Measurements from ENCODE around the gene KHNYN. TPM values are rescaled to one million over a fixed set of nuclear protein-coding genes. Genes with fewer than 3 reads are reported as not detected.

Gene KHNYN
- total and polyA plus RNA-seq, 10 donors: 10.9 to 90.6 (median 70.5) TPM

GRCh38 chr14:24418492-24418873 is 11.3 kb upstream of the KHNYN start:
- intact Hi-C loops (cut with DNase I; ENCODE audit: low total_unique reads): loop anchor here (10.0 kb wide), 1 partner anchor 54 kb away; the partner anchor contains the start of gene NFATC4
- H3K36me3 ChIP-seq: peaks cover 0 to 23% (median 15%) of the 10 kb centered on the region in 6 donors
- no peak for DNase-seq
- no peak for TF ChIP-seq CTCF (IDR thresholded peaks at IDR 0.05 in 8 of 11, conservative IDR thresholded peaks at IDR 0.05 in 3 of 11)
- peak in 2 of 3 donors; percentile 42 to 43 for TF ChIP-seq POLR2AphosphoS5 (IDR thresholded peaks at IDR 0.05)
- no peak for TF ChIP-seq POLR2A (IDR thresholded peaks at IDR 0.05)
- peak overlapping the region in 2 of 8 donors; percentile 6 to 13 for H3K27ac ChIP-seq
- H3K27me3 ChIP-seq (replicated peaks in 1 of 7): peaks cover 0 to 20% (median 0%) of the 10 kb centered on the region in 7 donors
- H3K4me1 ChIP-seq: peaks cover 0 to 20% (median 2%) of the 10 kb centered on the region in 6 donors
- WGBS, 5 donors: 56 to 67% (median 61%) methylated on average over 6 of the region's 6 CpGs
- no peaks in the 10 kb centered on the region for H3K9me3 ChIP-seq
- H3K4me3 ChIP-seq: no peak overlapping the region

- no peaks in the 10 kb centered on the region for H3K9me3 ChIP-seq
- 25 to 42% (median 32%) methylated on average over 4 of the region's 4 CpGs for WGBS, 5 donors
- TF ChIP-seq POLR2AphosphoS5 (IDR thresholded peaks at IDR 0.05): no peak
- no peak for TF ChIP-seq CTCF (IDR thresholded peaks at IDR 0.05 in 8 of 11, conservative IDR thresholded peaks at IDR 0.05 in 3 of 11)
- no peak for TF ChIP-seq POLR2A (IDR thresholded peaks at IDR 0.05)
- H3K4me3 ChIP-seq: no peak overlapping the region
- peaks cover 0 to 11% (median 0%) of the 10 kb centered on the region in 7 donors for H3K27me3 ChIP-seq (replicated peaks in 1 of 7)
- no peak for DNase-seq
- no peaks in the 10 kb centered on the region for H3K36me3 ChIP-seq
- intact Hi-C loops (cut with DNase I; ENCODE audit: low total_unique reads): no loop called here
- H3K4me1 ChIP-seq: peaks cover 0 to 38% (median 8%) of the 10 kb centered on the region in 6 donors
- no peak overlapping the region for H3K27ac ChIP-seq
These were observed 7.5 kb upstream of the KHNYN start for GRCh38 chr14:24422261-24422660.

DNA sequence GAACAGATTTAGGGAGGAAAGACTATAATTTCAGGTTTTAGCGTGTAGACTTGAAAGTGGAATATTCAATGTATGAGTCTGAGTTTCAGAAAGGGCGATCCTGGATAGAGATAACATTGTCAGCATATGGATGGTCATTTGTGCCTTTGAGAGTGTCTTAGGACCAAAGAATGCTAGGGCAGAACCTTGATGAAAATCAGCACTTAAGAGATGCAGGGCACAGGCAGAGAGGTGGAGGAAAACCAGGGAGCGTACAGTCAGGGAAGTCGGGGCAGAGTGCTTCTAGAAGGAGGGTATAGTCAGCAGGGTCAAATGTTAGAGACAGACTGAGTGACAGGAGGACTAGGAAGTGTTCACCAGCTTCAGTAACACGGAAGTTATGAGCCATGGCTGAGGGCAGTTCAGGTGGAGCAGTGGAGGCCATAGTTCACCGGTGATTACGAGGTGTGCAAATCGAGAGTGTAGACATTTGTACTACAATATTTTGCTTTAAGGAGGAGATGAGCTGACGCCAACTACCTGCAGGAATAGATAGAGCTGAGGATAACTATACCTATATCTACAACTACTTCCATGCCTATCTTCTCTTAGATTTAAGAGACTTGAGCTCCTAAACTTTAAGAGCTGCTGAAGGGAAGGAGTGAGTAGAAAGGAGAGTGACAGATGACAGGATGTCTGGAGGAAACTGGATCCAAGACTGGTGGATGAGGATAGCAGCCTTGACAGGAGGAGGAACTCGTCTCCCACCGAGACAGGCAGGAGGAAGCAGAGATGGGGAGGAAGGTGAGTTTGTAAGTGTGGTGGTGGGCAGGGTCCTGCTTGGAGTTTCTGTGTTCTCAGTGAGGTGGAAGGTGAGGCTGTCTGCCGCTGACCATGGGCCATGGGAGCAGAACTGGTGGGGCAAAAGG is 6.8 kb upstream of the KHNYN start:
- TF ChIP-seq POLR2A (IDR thresholded peaks at IDR 0.05): no peak
- no peak for TF ChIP-seq POLR2AphosphoS5 (IDR thresholded peaks at IDR 0.05)
- WGBS, 5 donors: 56 to 63% (median 60%) methylated on average over 12 of the region's 12 CpGs
- Histone ChIP-seq H3K4me3 (no peak overlapping the region), H3K9me3 (no peaks in the 10 kb centered on the region), H3K27ac (no peak overlapping the region), H3K27me3 (replicated peaks in 1 of 7) (peaks cover 0 to 7% (median 0%) of the 10 kb centered on the region in 7 donors), H3K36me3 (no peaks in the 10 kb centered on the region), H3K4me1 (peaks cover 0 to 45% (median 8%) of the 10 kb centered on the region in 6 donors)
- intact Hi-C loops (cut with DNase I; ENCODE audit: low total_unique reads): no loop called here
- no peak for DNase-seq

GRCh38 chr14:24425704-24426103 is 4.0 kb upstream of the KHNYN start:
- intact Hi-C loops (cut with DNase I; ENCODE audit: low total_unique reads): no loop called here
- Histone ChIP-seq H3K27me3 (replicated peaks in 1 of 7) (no peaks in the 10 kb centered on the region), H3K4me3 (no peak overlapping the region), H3K27ac (no peak overlapping the region), H3K9me3 (no peaks in the 10 kb centered on the region), H3K4me1 (peaks cover 0 to 54% (median 22%) of the 10 kb centered on the region in 6 donors), H3K36me3 (no peaks in the 10 kb centered on the region)
- DNase-seq: no peak
- TF ChIP-seq CTCF (IDR thresholded peaks at IDR 0.05 in 8 of 11, conservative IDR thresholded peaks at IDR 0.05 in 3 of 11) (no peak), POLR2A (IDR thresholded peaks at IDR 0.05) (no peak), POLR2AphosphoS5 (IDR thresholded peaks at IDR 0.05) (no peak)
- 54 to 69% (median 61%) methylated on average over 3 of the region's 3 CpGs for WGBS, 5 donors

All from spleen (tissue), 11 donors.